Measurements from ENCODE around the gene VWA7. TPM values are rescaled to one million over a fixed set of nuclear protein-coding genes. Genes with fewer than 3 reads are reported as not detected.
A peak's percentile ranks its signal among the peaks of the same experiment; 100 is the strongest.

VWA7 gene
- total RNA-seq, 4 donors from 2014 or later: 0.22 to 0.80 (median 0.58) TPM

GRCh38 chr6:31792761-31793171, 15.6 kb upstream of the VWA7 start:
- intact Hi-C loops (cut with DNase I): no loop called here
- WGBS, 2 donors: 45 to 65% methylated on average over 5 to 6 of the region's 12 CpGs
- no peak for DNase-seq
- TF ChIP-seq CTCF (IDR thresholded peaks at IDR 0.05) (no peak), POLR2A (IDR thresholded peaks at IDR 0.05) (no peak)
- Histone ChIP-seq H3K4me1 (peaks cover 3 to 61% (median 16%) of the 10 kb centered on the region in 3 donors), H3K27ac (peak overlapping the region; percentile 7 to 63 (median 56)), H3K9me3 (no peaks in the 10 kb centered on the region), H3K27me3 (no peaks in the 10 kb centered on the region), H3K36me3 (peaks cover 0 to 54% (median 12%) of the 10 kb centered on the region in 3 donors), H3K4me3 (no peak overlapping the region)

- Histone ChIP-seq H3K9me3 (no peaks in the 10 kb centered on the region), H3K36me3 (peaks cover 0 to 55% (median 12%) of the 10 kb centered on the region in 3 donors), H3K27ac (peak overlapping the region in 1 of 4 donors; percentile 17), H3K4me1 (peaks cover 3 to 54% (median 16%) of the 10 kb centered on the region in 3 donors), H3K4me3 (no peak overlapping the region), H3K27me3 (no peaks in the 10 kb centered on the region)
- no peak for DNase-seq
- intact Hi-C loops (cut with DNase I): no loop called here
- TF ChIP-seq CTCF (IDR thresholded peaks at IDR 0.05) (no peak), POLR2A (IDR thresholded peaks at IDR 0.05) (no peak)
- 74 to 89% methylated on average over 3 of the region's 3 CpGs for WGBS, 2 donors
Measured at GRCh38 chr6:31792090-31792374, 14.9 kb upstream of the VWA7 start.

- WGBS, 2 donors: 46 to 68% methylated on average over 6 to 10 of the region's 12 CpGs
- intact Hi-C loops (cut with DNase I): no loop called here
Measured at GRCh38 chr6:31791324-31792089, 14.4 kb upstream of the VWA7 start.

GRCh38 chr6:31785475-31785874, 8.3 kb upstream of the VWA7 start:
- Histone ChIP-seq H3K4me1 (no peaks in the 10 kb centered on the region), H3K4me3 (no peak overlapping the region), H3K9me3 (no peaks in the 10 kb centered on the region), H3K27ac (no peak overlapping the region), H3K27me3 (no peaks in the 10 kb centered on the region), H3K36me3 (peaks cover 22 to 89% (median 27%) of the 10 kb centered on the region in 3 donors)
- intact Hi-C loops (cut with DNase I): no loop called here
- no peak for DNase-seq
- TF ChIP-seq POLR2A (IDR thresholded peaks at IDR 0.05): no peak
- no peak for TF ChIP-seq CTCF (IDR thresholded peaks at IDR 0.05)
- 93 to 99% methylated on average over 7 to 9 of the region's 11 CpGs for WGBS, 2 donors

More at GRCh38 chr6:31791324-31792089, 14.4 kb upstream of the VWA7 start:
- H3K4me1 ChIP-seq: peaks cover 3 to 48% (median 15%) of the 10 kb centered on the region in 3 donors
- H3K27me3 ChIP-seq: no peaks in the 10 kb centered on the region
- H3K27ac ChIP-seq: peak overlapping the region in 1 of 4 donors; percentile 22
- H3K9me3 ChIP-seq: no peaks in the 10 kb centered on the region
- peaks cover 0 to 55% (median 12%) of the 10 kb centered on the region in 3 donors for H3K36me3 ChIP-seq
- H3K4me3 ChIP-seq: no peak overlapping the region
- TF ChIP-seq CTCF (IDR thresholded peaks at IDR 0.05) (peak in 5 of 6 experiments; percentile 22 to 53 (median 47)), POLR2A (IDR thresholded peaks at IDR 0.05) (no peak)
- no peak for DNase-seq

- intact Hi-C loops (cut with DNase I): no loop called here
Measured at GRCh38 chr6:31784098-31784925, 7.2 kb upstream of the VWA7 start.

More at GRCh38 chr6:31784098-31784925, 7.2 kb upstream of the VWA7 start:
- TF ChIP-seq POLR2A (IDR thresholded peaks at IDR 0.05) (no peak), CTCF (IDR thresholded peaks at IDR 0.05) (no peak)
- Histone ChIP-seq H3K9me3 (no peaks in the 10 kb centered on the region), H3K27me3 (no peaks in the 10 kb centered on the region), H3K27ac (no peak overlapping the region), H3K4me1 (no peaks in the 10 kb centered on the region), H3K4me3 (no peak overlapping the region), H3K36me3 (peaks cover 22 to 89% (median 39%) of the 10 kb centered on the region in 3 donors)
- no peak for DNase-seq
- WGBS, 2 donors: 94 to 98% methylated on average over 10 to 13 of the region's 15 CpGs

Data from esophagus squamous epithelium (tissue), 5 donors.